Airway epithelial cell (primary cell): ENCODE results near the gene PLXNC1. TPM values are rescaled to one million over a fixed set of nuclear protein-coding genes. Genes with fewer than 3 reads are reported as not detected.

ENCODE experiments used
- total RNA-seq: library from RNA; depleted of rRNA; stranded (reverse); fragments of >200 nt; gene quantifications from 2 replicates; pipeline ENCODE4 v1.2.3, GENCODE V29; 2015

The PLXNC1 gene
- 0.05 and 0.35 TPM in 2 replicates for total RNA-seq

GRCh38 chr12:94147991-94148738 lies at the start of gene PLXNC1:
Gene PLXNC1 (plus strand): TSS chr12:94148577. CDS start chr12:94148972, 395 bp downstream.

